ENCODE data around the gene LRP1B. TPM values are rescaled to one million over a fixed set of nuclear protein-coding genes. Genes with fewer than 3 reads are reported as not detected.
"Not testable (repeated sequence)": the region's sequence is repeated elsewhere in the genome, so short reads cannot be mapped to it uniquely, and the experiment has no call there.

LRP1B gene
- total and polyA plus RNA-seq, 5 donors from 2014 or later: not detected

DNA sequence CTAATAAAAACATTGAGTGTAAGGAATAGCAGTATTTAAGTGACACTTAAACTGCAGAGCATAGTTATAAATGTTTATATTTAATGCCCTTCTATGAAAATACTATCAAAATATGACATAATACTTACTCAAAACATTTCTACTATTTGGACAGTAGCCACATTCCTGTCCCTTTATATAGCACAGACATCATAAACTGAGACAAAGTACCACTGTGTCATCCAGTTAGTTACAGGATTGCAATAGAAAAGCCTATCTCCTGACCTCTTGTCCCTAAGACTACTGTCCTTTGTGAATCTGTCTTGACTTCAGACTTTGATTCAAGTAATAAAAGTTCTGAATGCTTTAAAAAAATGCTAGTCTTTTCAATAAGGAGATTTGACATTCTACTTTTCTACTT is 1822.1 kb downstream of the LRP1B start:
- no peaks in the 10 kb centered on the region for H3K36me3 ChIP-seq (ENCODE audit: control insufficient read depth, insufficient read depth, low read length)
- no peaks in the 10 kb centered on the region for H3K4me1 ChIP-seq (ENCODE audit: control insufficient read depth, insufficient read depth, low read length, poor library complexity, severe bottlenecking)
- H3K27ac ChIP-seq (ENCODE audit: insufficient read depth, low read length, poor library complexity, severe bottlenecking): no peak overlapping the region
- H3K4me1 Mint-ChIP-seq: no peaks in the 10 kb centered on the region
- no peak overlapping the region for H3K4me3 Mint-ChIP-seq
- ATAC-seq (ENCODE audit: low read depth in 2 of 2) (no peak), DNase-seq (no peak)
- peaks cover 0 to 11% (median 2%) of the 10 kb centered on the region in 7 donors for H3K9me3 Mint-ChIP-seq
- H3K9me3 ChIP-seq (ENCODE audit: control insufficient read depth in 2 of 2, low read length in 2 of 2): peaks cover 0 to 3% of the 10 kb centered on the region in 2 experiments
- no peak overlapping the region for H3K4me3 ChIP-seq (ENCODE audit: low read depth, low read length)
- H3K27ac Mint-ChIP-seq: no peak overlapping the region
- no peaks in the 10 kb centered on the region for H3K27me3 Mint-ChIP-seq
- H3K27me3 ChIP-seq (ENCODE audit: control insufficient read depth, insufficient read depth, low read length): no peaks in the 10 kb centered on the region
- H3K36me3 Mint-ChIP-seq: no peaks in the 10 kb centered on the region

DNA sequence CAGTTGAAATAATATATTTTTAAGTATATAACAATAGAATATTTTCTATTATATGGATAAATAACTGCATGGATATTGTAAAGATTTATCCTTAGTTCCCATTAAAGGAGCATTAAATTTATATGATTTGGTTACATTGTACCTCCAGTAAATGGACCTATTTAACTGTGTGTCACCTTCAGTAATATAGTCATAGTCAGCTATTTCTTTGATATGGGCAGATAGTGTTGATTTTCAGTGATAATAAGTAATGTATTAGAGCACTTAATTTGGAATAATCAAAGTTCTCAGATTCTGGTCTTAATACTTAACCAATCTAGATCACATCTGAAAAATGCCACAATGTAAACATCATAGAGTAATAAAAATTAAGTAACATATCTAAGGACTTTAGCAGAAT is 1823.3 kb downstream of the LRP1B start:
- Mint-ChIP-seq H3K36me3 (no peaks in the 10 kb centered on the region), H3K4me3 (no peak overlapping the region), H3K9me3 (peaks cover 0 to 12% (median 4%) of the 10 kb centered on the region in 7 donors), H3K27ac (no peak overlapping the region), H3K4me1 (no peaks in the 10 kb centered on the region), H3K27me3 (no peaks in the 10 kb centered on the region)
- ATAC-seq (ENCODE audit: low read depth in 2 of 2) (no peak), DNase-seq (no peak)
- H3K4me3 ChIP-seq (ENCODE audit: low read depth, low read length): no peak overlapping the region
- H3K36me3 ChIP-seq (ENCODE audit: control insufficient read depth, insufficient read depth, low read length): no peaks in the 10 kb centered on the region
- H3K27me3 ChIP-seq (ENCODE audit: control insufficient read depth, insufficient read depth, low read length): no peaks in the 10 kb centered on the region
- H3K27ac ChIP-seq (ENCODE audit: insufficient read depth, low read length, poor library complexity, severe bottlenecking): no peak overlapping the region
- H3K9me3 ChIP-seq (ENCODE audit: control insufficient read depth in 2 of 2, low read length in 2 of 2): peaks cover 0 to 3% of the 10 kb centered on the region in 2 experiments
- H3K4me1 ChIP-seq (ENCODE audit: control insufficient read depth, insufficient read depth, low read length, poor library complexity, severe bottlenecking): no peaks in the 10 kb centered on the region

DNA sequence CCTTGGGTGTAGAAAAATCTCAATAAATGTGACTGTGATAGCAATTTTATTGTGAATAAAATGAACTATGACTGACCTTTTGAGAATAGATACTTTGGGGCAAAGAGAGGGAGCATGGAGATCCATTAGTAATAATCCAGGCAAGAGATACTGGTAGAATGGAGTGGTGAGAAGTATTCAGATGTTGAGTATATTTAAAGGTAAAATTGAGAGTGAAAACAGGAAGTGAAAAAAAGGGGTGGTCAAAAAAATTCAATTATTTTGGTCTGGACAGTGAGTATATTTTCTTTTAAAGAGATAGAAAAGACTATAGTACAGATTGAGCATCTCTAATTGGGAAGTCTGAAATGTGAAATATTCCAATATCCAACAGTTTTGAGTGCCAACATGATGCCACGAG is 1835.0 kb downstream of the LRP1B start:
- Histone ChIP-seq H3K4me1 (ENCODE audit: control insufficient read depth, insufficient read depth, low read length, poor library complexity, severe bottlenecking) (no peaks in the 10 kb centered on the region), H3K36me3 (ENCODE audit: control insufficient read depth, insufficient read depth, low read length) (no peaks in the 10 kb centered on the region), H3K4me3 (ENCODE audit: low read depth, low read length) (no peak overlapping the region), H3K9me3 (ENCODE audit: control insufficient read depth in 2 of 2, low read length in 2 of 2) (no peaks in the 10 kb centered on the region), H3K27me3 (ENCODE audit: control insufficient read depth, insufficient read depth, low read length) (no peaks in the 10 kb centered on the region), H3K27ac (ENCODE audit: insufficient read depth, low read length, poor library complexity, severe bottlenecking) (no peak overlapping the region)
- peaks cover 3 to 33% (median 8%) of the 10 kb centered on the region in 7 donors for H3K9me3 Mint-ChIP-seq
- ATAC-seq (ENCODE audit: low read depth in 2 of 2) (no peak), DNase-seq (no peak)
- H3K27me3 Mint-ChIP-seq: no peaks in the 10 kb centered on the region
- H3K4me1 Mint-ChIP-seq: no peaks in the 10 kb centered on the region
- no peak overlapping the region for H3K27ac Mint-ChIP-seq
- H3K4me3 Mint-ChIP-seq: no peak overlapping the region
- H3K36me3 Mint-ChIP-seq: no peaks in the 10 kb centered on the region

DNA sequence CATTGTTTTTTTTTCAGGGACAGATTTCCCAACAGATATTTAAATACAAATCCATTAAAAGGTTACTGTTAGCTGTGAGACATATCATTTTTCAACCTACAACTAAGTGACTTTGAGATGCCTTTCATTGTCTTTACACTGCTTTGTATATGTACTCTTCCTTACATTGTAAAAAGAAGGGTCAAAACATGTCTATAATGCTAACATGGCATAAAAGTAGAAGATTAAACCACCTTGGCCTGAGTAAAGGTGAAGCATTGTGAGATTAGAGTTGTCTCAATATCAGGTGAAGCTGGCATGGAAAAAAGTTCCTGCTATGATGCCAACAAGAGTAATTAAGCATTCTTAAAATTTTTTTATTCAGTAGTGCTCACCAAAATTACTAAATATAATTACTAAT is 1842.1 kb downstream of the LRP1B start:
- H3K27me3 Mint-ChIP-seq: no peaks in the 10 kb centered on the region
- Histone ChIP-seq H3K4me3 (ENCODE audit: low read depth, low read length) (no peak overlapping the region), H3K4me1 (ENCODE audit: control insufficient read depth, insufficient read depth, low read length, poor library complexity, severe bottlenecking) (no peaks in the 10 kb centered on the region), H3K27ac (ENCODE audit: insufficient read depth, low read length, poor library complexity, severe bottlenecking) (no peak overlapping the region), H3K36me3 (ENCODE audit: control insufficient read depth, insufficient read depth, low read length) (no peaks in the 10 kb centered on the region), H3K27me3 (ENCODE audit: control insufficient read depth, insufficient read depth, low read length) (no peaks in the 10 kb centered on the region), H3K9me3 (ENCODE audit: control insufficient read depth in 2 of 2, low read length in 2 of 2) (no peaks in the 10 kb centered on the region)
- H3K9me3 Mint-ChIP-seq: peaks cover 0 to 14% (median 3%) of the 10 kb centered on the region in 7 donors
- H3K27ac Mint-ChIP-seq: no peak overlapping the region
- no peaks in the 10 kb centered on the region for H3K36me3 Mint-ChIP-seq
- no peaks in the 10 kb centered on the region for H3K4me1 Mint-ChIP-seq
- DNase-seq (no peak), ATAC-seq (ENCODE audit: low read depth in 2 of 2) (no peak)
- H3K4me3 Mint-ChIP-seq: no peak overlapping the region

DNA sequence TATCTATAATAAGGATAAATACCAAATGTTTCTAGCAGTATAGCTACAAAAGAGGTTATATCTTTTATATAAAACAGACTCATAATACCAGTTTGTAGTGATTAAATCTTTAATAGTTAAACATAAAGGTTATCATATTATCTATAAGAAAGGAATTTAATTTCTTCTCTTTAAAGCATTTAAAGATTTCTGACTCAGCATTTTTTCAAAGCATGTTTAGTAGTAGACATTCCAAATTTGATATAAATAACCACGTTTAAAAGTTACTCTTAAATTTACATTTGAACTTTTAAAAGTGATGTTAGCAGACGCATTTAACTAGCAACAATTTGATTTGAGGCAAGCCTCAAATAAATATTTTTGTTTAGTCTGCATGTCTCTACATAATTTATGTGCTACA is 1842.6 kb downstream of the LRP1B start:
- no peaks in the 10 kb centered on the region for H3K27me3 ChIP-seq (ENCODE audit: control insufficient read depth, insufficient read depth, low read length)
- H3K27ac Mint-ChIP-seq: no peak overlapping the region
- H3K36me3 Mint-ChIP-seq: no peaks in the 10 kb centered on the region
- no peak overlapping the region for H3K27ac ChIP-seq (ENCODE audit: insufficient read depth, low read length, poor library complexity, severe bottlenecking)
- H3K4me1 Mint-ChIP-seq: no peaks in the 10 kb centered on the region
- no peaks in the 10 kb centered on the region for H3K9me3 ChIP-seq (ENCODE audit: control insufficient read depth in 2 of 2, low read length in 2 of 2)
- no peaks in the 10 kb centered on the region for H3K27me3 Mint-ChIP-seq
- H3K4me3 Mint-ChIP-seq: no peak overlapping the region
- H3K36me3 ChIP-seq (ENCODE audit: control insufficient read depth, insufficient read depth, low read length): no peaks in the 10 kb centered on the region
- H3K4me3 ChIP-seq (ENCODE audit: low read depth, low read length): no peak overlapping the region
- ATAC-seq (ENCODE audit: low read depth in 2 of 2) (no peak), DNase-seq (no peak)
- H3K9me3 Mint-ChIP-seq: peaks cover 0 to 14% (median 3%) of the 10 kb centered on the region in 7 donors
- H3K4me1 ChIP-seq (ENCODE audit: control insufficient read depth, insufficient read depth, low read length, poor library complexity, severe bottlenecking): no peaks in the 10 kb centered on the region

DNA sequence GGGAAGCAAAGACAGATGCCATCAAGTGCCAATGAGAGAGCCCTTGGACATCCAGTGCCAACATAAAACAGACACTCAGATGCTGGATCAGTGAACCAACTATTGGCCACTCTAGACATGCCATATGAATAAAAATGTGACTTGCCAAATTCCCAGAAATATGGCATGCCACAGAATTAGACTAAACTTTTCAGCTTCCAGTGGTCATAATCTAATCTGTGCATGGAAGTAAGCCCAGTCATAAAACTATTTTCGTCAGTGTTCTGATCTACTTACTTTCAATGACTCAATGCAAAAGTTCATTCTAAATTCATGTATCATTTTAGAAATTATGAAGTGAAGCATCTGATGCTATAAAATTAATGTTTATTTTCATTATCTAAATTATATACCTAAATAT is 1844.4 kb downstream of the LRP1B start:
- no peaks in the 10 kb centered on the region for H3K4me1 Mint-ChIP-seq
- Histone ChIP-seq H3K4me3 (ENCODE audit: low read depth, low read length) (no peak overlapping the region), H3K4me1 (ENCODE audit: control insufficient read depth, insufficient read depth, low read length, poor library complexity, severe bottlenecking) (no peaks in the 10 kb centered on the region), H3K36me3 (ENCODE audit: control insufficient read depth, insufficient read depth, low read length) (no peaks in the 10 kb centered on the region), H3K27ac (ENCODE audit: insufficient read depth, low read length, poor library complexity, severe bottlenecking) (no peak overlapping the region), H3K9me3 (ENCODE audit: control insufficient read depth in 2 of 2, low read length in 2 of 2) (no peaks in the 10 kb centered on the region), H3K27me3 (ENCODE audit: control insufficient read depth, insufficient read depth, low read length) (no peaks in the 10 kb centered on the region)
- H3K27me3 Mint-ChIP-seq: no peaks in the 10 kb centered on the region
- H3K4me3 Mint-ChIP-seq: no peak overlapping the region
- DNase-seq: no peak
- no peaks in the 10 kb centered on the region for H3K36me3 Mint-ChIP-seq
- H3K9me3 Mint-ChIP-seq: peaks cover 0 to 10% (median 3%) of the 10 kb centered on the region in 7 donors
- no peak overlapping the region for H3K27ac Mint-ChIP-seq
- ATAC-seq (ENCODE audit: low read depth in 2 of 2): no peak

DNA sequence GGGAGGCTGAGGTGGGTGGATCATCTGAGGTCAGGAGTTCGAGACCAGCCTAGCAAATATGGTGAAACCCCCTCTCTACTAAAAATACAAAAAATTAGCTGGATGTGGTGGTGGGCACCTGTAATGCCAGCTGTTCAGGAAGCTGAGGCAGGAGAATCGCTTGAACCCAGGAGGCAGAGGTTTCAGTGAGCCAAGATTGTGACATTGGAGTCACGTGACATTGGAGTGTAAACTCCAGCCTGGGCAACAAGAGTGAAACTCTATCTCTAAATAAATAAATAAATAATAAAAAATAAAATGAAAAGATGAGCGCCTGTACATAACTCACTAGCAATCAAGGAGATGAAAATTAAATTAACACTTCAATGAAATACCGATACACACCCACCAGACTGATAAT is 1853.5 kb downstream of the LRP1B start:
- not testable (repeated sequence) for H3K9me3 ChIP-seq (ENCODE audit: control insufficient read depth in 2 of 2, low read length in 2 of 2); H3K27ac ChIP-seq (ENCODE audit: insufficient read depth, low read length, poor library complexity, severe bottlenecking); H3K27me3 ChIP-seq (ENCODE audit: control insufficient read depth, insufficient read depth, low read length); H3K36me3 Mint-ChIP-seq; H3K27ac Mint-ChIP-seq; H3K4me3 Mint-ChIP-seq; H3K4me1 ChIP-seq (ENCODE audit: control insufficient read depth, insufficient read depth, low read length, poor library complexity, severe bottlenecking); ATAC-seq (ENCODE audit: low read depth in 2 of 2); H3K4me3 ChIP-seq (ENCODE audit: low read depth, low read length); H3K4me1 Mint-ChIP-seq; DNase-seq; H3K27me3 Mint-ChIP-seq; H3K36me3 ChIP-seq (ENCODE audit: control insufficient read depth, insufficient read depth, low read length)
- H3K9me3 Mint-ChIP-seq: peaks cover 4 to 27% (median 8%) of the 10 kb centered on the region in 7 donors

DNA sequence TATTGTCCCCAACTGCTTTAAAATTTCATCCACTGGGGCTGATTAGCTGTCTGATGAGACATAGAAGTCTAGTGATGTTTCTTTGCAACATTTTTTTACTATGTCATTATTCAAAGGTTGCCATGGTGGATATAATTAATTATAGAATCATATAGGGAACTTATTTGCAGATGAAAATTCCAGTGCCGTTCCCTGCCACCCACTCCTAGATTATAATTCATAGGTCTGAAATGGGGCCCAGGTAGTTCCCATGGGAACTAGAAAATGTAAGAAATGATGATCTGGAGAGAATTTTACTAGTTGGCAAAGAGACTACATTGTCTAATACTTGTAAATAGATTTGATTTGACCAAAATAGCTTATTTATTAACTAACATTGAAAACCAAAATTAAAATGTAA is 1854.2 kb downstream of the LRP1B start:
- H3K4me1 Mint-ChIP-seq: no peaks in the 10 kb centered on the region
- H3K9me3 Mint-ChIP-seq: peaks cover 4 to 27% (median 8%) of the 10 kb centered on the region in 7 donors
- peaks cover 0 to 4% of the 10 kb centered on the region in 2 experiments for H3K9me3 ChIP-seq (ENCODE audit: control insufficient read depth in 2 of 2, low read length in 2 of 2)
- ATAC-seq (ENCODE audit: low read depth in 2 of 2): no peak
- no peaks in the 10 kb centered on the region for H3K36me3 ChIP-seq (ENCODE audit: control insufficient read depth, insufficient read depth, low read length)
- H3K36me3 Mint-ChIP-seq: no peaks in the 10 kb centered on the region
- H3K4me1 ChIP-seq (ENCODE audit: control insufficient read depth, insufficient read depth, low read length, poor library complexity, severe bottlenecking): no peaks in the 10 kb centered on the region
- H3K27ac Mint-ChIP-seq: no peak overlapping the region
- no peaks in the 10 kb centered on the region for H3K27me3 ChIP-seq (ENCODE audit: control insufficient read depth, insufficient read depth, low read length)
- no peak overlapping the region for H3K4me3 Mint-ChIP-seq
- no peak for DNase-seq
- no peak overlapping the region for H3K27ac ChIP-seq (ENCODE audit: insufficient read depth, low read length, poor library complexity, severe bottlenecking)
- no peaks in the 10 kb centered on the region for H3K27me3 Mint-ChIP-seq
- H3K4me3 ChIP-seq (ENCODE audit: low read depth, low read length): no peak overlapping the region

All from CD4-positive, CD25-positive, alpha-beta regulatory T cell (primary cell).